Type B pancreatic cell (in vitro differentiated cells): ENCODE data around the gene LATS1. TPM values are rescaled to one million over a fixed set of nuclear protein-coding genes. Genes with fewer than 3 reads are reported as not detected.
A peak's percentile ranks its signal among the peaks of the same experiment; 100 is the strongest.

ENCODE experiments used
- DNase-seq: peaks from one replicate; pipeline ENCODE4 v3.0.0; 2021; ENCODE audit warnings: mixed read lengths; ENCODE audit not compliant: unreplicated experiment; ENCODE audit errors: extremely low spot score
- H3K27ac Mint-ChIP-seq: 2 replicates; pipeline ENCODE4 v1.8.0; 2021; ENCODE audit warnings: mild to moderate bottlenecking, mixed read lengths
- H3K27me3 Mint-ChIP-seq: 2 replicates; pipeline ENCODE4 v1.8.0; 2021; ENCODE audit warnings: mixed read lengths
- H3K36me3 Mint-ChIP-seq: 2 replicates; pipeline ENCODE4 v1.8.0; 2021; ENCODE audit warnings: mixed read lengths
- H3K4me1 Mint-ChIP-seq: one replicate; pipeline ENCODE4 v1.8.0; 2021; ENCODE audit warnings: mixed read lengths; ENCODE audit not compliant: unreplicated experiment
- H3K4me3 Mint-ChIP-seq: 2 replicates; pipeline ENCODE4 v1.8.0; 2021; ENCODE audit warnings: mild to moderate bottlenecking, mixed read lengths
- H3K9me3 Mint-ChIP-seq: 2 replicates; pipeline ENCODE4 v1.8.0; 2021; ENCODE audit warnings: mixed read lengths
- CTCF ChIP-seq: fragments of 200-600 bp; sonication (generic); conservative IDR thresholded peaks from 2 replicates; pipeline ENCODE4 v1.5.0; 2021; ENCODE audit warnings: antibody characterized with exemption, mild to moderate bottlenecking
- total RNA-seq: library from RNA; stranded (reverse); gene quantifications from 2 replicates; pipeline ENCODE4 v1.2.1, GENCODE V29; 2021; ENCODE audit warnings: low replicate concordance

Gene LATS1
- total RNA-seq, 1 donor from 2014 or later, result 33.3 TPM

GRCh38 chr6:149646599-149646998 lies 71.3 kb downstream of the LATS1 start:
- Mint-ChIP-seq H3K9me3 (no peaks in the 10 kb centered on the region), H3K4me1 (peaks cover 10% of the 10 kb centered on the region), H3K4me3 (peak overlapping the region; percentile 88), H3K27me3 (no peaks in the 10 kb centered on the region), H3K36me3 (peaks cover under 1% of the 10 kb centered on the region), H3K27ac (no peak overlapping the region)
- TF ChIP-seq CTCF, result no peak
- no peak for DNase-seq

- no peak overlapping the region for H3K4me3 Mint-ChIP-seq
- no peak for DNase-seq
- H3K27ac Mint-ChIP-seq, result no peak overlapping the region
- no peaks in the 10 kb centered on the region for H3K9me3 Mint-ChIP-seq
- TF ChIP-seq CTCF, result no peak
- no peaks in the 10 kb centered on the region for H3K27me3 Mint-ChIP-seq
- peaks cover 11% of the 10 kb centered on the region for H3K36me3 Mint-ChIP-seq
- peaks cover 10% of the 10 kb centered on the region for H3K4me1 Mint-ChIP-seq
Observed at GRCh38 chr6:149642829-149643580, 74.9 kb downstream of the LATS1 start.

GRCh38 chr6:149636124-149636523 lies 81.8 kb downstream of the LATS1 start:
- no peak for DNase-seq
- no peaks in the 10 kb centered on the region for H3K9me3 Mint-ChIP-seq
- H3K36me3 Mint-ChIP-seq, result peaks cover 11% of the 10 kb centered on the region
- no peak for TF ChIP-seq CTCF
- H3K27me3 Mint-ChIP-seq, result no peaks in the 10 kb centered on the region
- no peak overlapping the region for H3K27ac Mint-ChIP-seq
- no peaks in the 10 kb centered on the region for H3K4me1 Mint-ChIP-seq
- no peak overlapping the region for H3K4me3 Mint-ChIP-seq

GRCh38 chr6:149634315-149634714 lies 83.6 kb downstream of the LATS1 start:
- no peak for TF ChIP-seq CTCF
- Mint-ChIP-seq H3K9me3 (no peaks in the 10 kb centered on the region), H3K4me3 (no peak overlapping the region), H3K27ac (no peak overlapping the region), H3K4me1 (no peaks in the 10 kb centered on the region), H3K36me3 (peaks cover 8% of the 10 kb centered on the region), H3K27me3 (no peaks in the 10 kb centered on the region)
- no peak for DNase-seq

- no peaks in the 10 kb centered on the region for H3K4me1 Mint-ChIP-seq
- no peak overlapping the region for H3K27ac Mint-ChIP-seq
- H3K4me3 Mint-ChIP-seq, result no peak overlapping the region
- no peak for TF ChIP-seq CTCF
- DNase-seq, result no peak
- H3K9me3 Mint-ChIP-seq, result no peaks in the 10 kb centered on the region
- H3K27me3 Mint-ChIP-seq, result no peaks in the 10 kb centered on the region
- peaks cover 18% of the 10 kb centered on the region for H3K36me3 Mint-ChIP-seq
Observed at GRCh38 chr6:149628875-149629510, 88.9 kb downstream of the LATS1 start.
